OCI-LY1 (cell line): ENCODE measurements around the gene STX8.

Experiments
- CTCF ChIP-seq: fragments of 200-600 bp; sonication (generic), shearing (Covaris generic); IDR thresholded peaks from 2 replicates; pipeline ENCODE4 v1.5.1; 2017; ENCODE audit warnings: mild to moderate bottlenecking, antibody characterized with exemption, low read length, moderate library complexity, mixed read lengths
- EZH2 ChIP-seq: fragments of 200-600 bp; sonication (generic), shearing (Covaris generic); IDR thresholded peaks from 2 replicates; pipeline ENCODE4 v1.8.0; 2017; ENCODE audit warnings: borderline replicate concordance, mixed run types, mild to moderate bottlenecking, antibody characterized with exemption, low read length, moderate library complexity, mixed read lengths

GRCh38 chr17:9256361-9256750, 319.3 kb downstream of the STX8 start:
- no peak for TF ChIP-seq CTCF
- no peak for TF ChIP-seq EZH2
